Measurements from ENCODE around the gene MIOX.

The MIOX gene

GRCh38 chr22:50486561-50487289, at the start of gene MIOX:
TSS of gene MIOX (plus strand) at chr22:50486859. CDS start at chr22:50486898, 39 bp downstream.
- no peak for DNase-seq (ENCODE audit: low spot score)

- no peak for DNase-seq (ENCODE audit: low spot score)
Measured at GRCh38 chr22:50437511-50438304, 49.0 kb upstream of the MIOX start.

- no peak for DNase-seq (ENCODE audit: low spot score)
Measured at GRCh38 chr22:50438305-50439275, 48.1 kb upstream of the MIOX start.

GRCh38 chr22:50439314-50439870, 47.3 kb upstream of the MIOX start:
- DNase-seq (ENCODE audit: low spot score), result no peak

GRCh38 chr22:50439871-50440331, 46.8 kb upstream of the MIOX start:
- no peak for DNase-seq (ENCODE audit: low spot score)

- DNase-seq (ENCODE audit: low spot score), result no peak
Measured at GRCh38 chr22:50440544-50441249, 46.0 kb upstream of the MIOX start.

- no peak for DNase-seq (ENCODE audit: low spot score)
Measured at GRCh38 chr22:50441428-50441993, 45.1 kb upstream of the MIOX start.

GRCh38 chr22:50443197-50443596, 43.5 kb upstream of the MIOX start:
- DNase-seq (ENCODE audit: low spot score), result no peak

- DNase-seq (ENCODE audit: low spot score), result no peak
Measured at GRCh38 chr22:50443801-50444625, 42.6 kb upstream of the MIOX start.

- DNase-seq (ENCODE audit: low spot score), result no peak
Measured at GRCh38 chr22:50444663-50445062, 42.0 kb upstream of the MIOX start.

GRCh38 chr22:50445071-50445879, 41.4 kb upstream of the MIOX start:
- no peak for DNase-seq (ENCODE audit: low spot score)

- DNase-seq (ENCODE audit: low spot score), result no peak
Measured at GRCh38 chr22:50445880-50446707, 40.6 kb upstream of the MIOX start.

GRCh38 chr22:50446708-50447575, 39.7 kb upstream of the MIOX start:
- DNase-seq (ENCODE audit: low spot score), result no peak

GRCh38 chr22:50447576-50448551, 38.8 kb upstream of the MIOX start:
- no peak for DNase-seq (ENCODE audit: low spot score)

- no peak for DNase-seq (ENCODE audit: low spot score)
Measured at GRCh38 chr22:50452649-50453048, 34.0 kb upstream of the MIOX start.

GRCh38 chr22:50454556-50455075, 32.0 kb upstream of the MIOX start:
- no peak for DNase-seq (ENCODE audit: low spot score)

Measured in LoVo (cell line).